Measurements from ENCODE around the gene CFAP157.

Gene CFAP157

DNA sequence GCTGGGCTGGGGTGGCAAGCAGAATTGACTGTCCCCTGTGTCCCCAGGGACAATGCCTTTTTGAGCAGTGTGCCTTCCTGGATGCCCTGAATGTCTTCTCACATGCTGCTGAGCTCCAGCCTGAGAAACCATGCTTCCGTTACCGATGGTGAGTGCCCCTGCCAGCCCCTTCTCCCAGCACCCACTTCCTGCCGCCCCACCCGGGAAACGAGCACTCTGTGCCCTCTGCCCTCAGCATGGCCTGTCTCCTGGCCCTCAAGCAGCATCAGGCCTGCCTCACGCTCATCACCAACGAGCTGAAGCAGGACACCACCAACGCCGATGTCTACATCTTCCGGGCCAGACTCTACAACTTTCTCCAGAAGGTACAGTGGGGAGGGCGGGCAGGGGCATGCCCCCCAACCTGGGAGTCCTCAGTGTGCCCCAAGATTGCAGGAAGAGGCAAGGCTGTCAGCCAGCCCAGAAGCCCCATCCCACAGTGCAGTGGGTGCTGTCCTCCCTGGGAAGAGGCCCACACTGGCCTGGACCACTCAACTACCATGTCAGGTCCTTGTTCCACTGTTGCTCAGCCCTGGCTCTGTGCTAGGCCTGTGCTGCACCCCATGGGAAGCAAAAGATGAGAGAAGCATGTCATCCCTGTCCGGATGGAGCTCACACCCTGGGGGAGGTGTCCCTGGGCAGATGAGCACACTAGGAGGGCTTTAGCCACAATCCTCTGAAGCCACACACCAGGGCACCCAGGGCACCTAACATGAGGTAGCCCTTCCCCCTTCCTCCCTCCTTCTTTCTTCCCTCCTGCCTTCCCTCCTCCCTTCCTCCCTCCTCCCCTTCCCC is 13.5 kb downstream of the CFAP157 start:
- no peaks in the 10 kb centered on the region for H3K79me2 ChIP-seq (ENCODE audit: low read length)
- H3K4me3 ChIP-seq (ENCODE audit: low read length): no peak overlapping the region
- no peak overlapping the region for H3K27ac ChIP-seq (ENCODE audit: low read length)
- no peaks in the 10 kb centered on the region for H3F3A ChIP-seq (ENCODE audit: insufficient read depth, low read length)
- H3K9me2 ChIP-seq (replicated peaks; ENCODE audit: insufficient read depth, low read length): no peaks in the 10 kb centered on the region
- H4K20me1 ChIP-seq (ENCODE audit: insufficient read depth, low read length): no peaks in the 10 kb centered on the region
- H3K36me3 ChIP-seq (replicated peaks; ENCODE audit: insufficient read depth, low read length): no peaks in the 10 kb centered on the region
- no peak overlapping the region for H3K4me2 ChIP-seq (ENCODE audit: low read depth, low read length)
- DNase-seq: no peak
- H3K27me3 ChIP-seq (replicated peaks; ENCODE audit: insufficient read depth, low read length): peaks cover 8% of the 10 kb centered on the region; the same call in 1 of the 2 replicates
- no peaks in the 10 kb centered on the region for H3K9me3 ChIP-seq (replicated peaks; ENCODE audit: insufficient read depth, low read length)
- H3K4me1 ChIP-seq (ENCODE audit: low read length): no peaks in the 10 kb centered on the region
- TF ChIP-seq, protein P1, sequence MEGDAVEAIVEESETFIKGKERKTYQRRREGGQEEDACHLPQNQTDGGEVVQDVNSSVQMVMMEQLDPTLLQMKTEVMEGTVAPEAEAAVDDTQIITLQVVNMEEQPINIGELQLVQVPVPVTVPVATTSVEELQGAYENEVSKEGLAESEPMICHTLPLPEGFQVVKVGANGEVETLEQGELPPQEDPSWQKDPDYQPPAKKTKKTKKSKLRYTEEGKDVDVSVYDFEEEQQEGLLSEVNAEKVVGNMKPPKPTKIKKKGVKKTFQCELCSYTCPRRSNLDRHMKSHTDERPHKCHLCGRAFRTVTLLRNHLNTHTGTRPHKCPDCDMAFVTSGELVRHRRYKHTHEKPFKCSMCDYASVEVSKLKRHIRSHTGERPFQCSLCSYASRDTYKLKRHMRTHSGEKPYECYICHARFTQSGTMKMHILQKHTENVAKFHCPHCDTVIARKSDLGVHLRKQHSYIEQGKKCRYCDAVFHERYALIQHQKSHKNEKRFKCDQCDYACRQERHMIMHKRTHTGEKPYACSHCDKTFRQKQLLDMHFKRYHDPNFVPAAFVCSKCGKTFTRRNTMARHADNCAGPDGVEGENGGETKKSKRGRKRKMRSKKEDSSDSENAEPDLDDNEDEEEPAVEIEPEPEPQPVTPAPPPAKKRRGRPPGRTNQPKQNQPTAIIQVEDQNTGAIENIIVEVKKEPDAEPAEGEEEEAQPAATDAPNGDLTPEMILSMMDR (IDR thresholded peaks at IDR 0.05; ENCODE audit: low read length): no peak
- TF ChIP-seq EZH2phosphoT487 (IDR thresholded peaks at IDR 0.05; ENCODE audit: low read length): no peak
- TF ChIP-seq EZH2 (optimal IDR thresholded peaks at IDR 0.05; ENCODE audit: low read depth, low read length): no peak
- H3K9ac ChIP-seq (ENCODE audit: low read length): no peak overlapping the region
- no peak overlapping the region for H2AFZ ChIP-seq (ENCODE audit: low read length)

DNA sequence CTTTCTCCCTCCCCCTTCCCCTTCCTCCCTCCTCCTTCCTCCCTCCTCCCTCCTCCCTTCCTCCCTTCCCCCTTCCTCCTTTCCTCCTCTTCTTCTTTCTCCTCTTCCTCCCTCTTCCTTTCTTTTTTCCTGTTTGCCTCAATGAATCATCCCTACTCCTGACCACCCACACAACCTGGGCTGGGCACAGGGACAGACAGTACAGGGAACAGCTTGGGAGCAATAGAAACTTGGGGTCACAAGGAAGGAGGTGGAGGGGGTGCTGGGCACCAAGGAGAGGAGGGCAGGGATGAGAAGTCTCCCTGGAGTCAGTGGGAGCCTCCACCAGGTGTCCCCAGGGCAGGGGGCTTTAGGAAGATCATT is 14.1 kb downstream of the CFAP157 start:
- Histone ChIP-seq H3K4me1 (ENCODE audit: low read length) (no peaks in the 10 kb centered on the region), H3K9me3 (replicated peaks; ENCODE audit: insufficient read depth, low read length) (no peaks in the 10 kb centered on the region), H3K79me2 (ENCODE audit: low read length) (no peaks in the 10 kb centered on the region), H3K4me2 (ENCODE audit: low read depth, low read length) (no peak overlapping the region), H3K36me3 (replicated peaks; ENCODE audit: insufficient read depth, low read length) (no peaks in the 10 kb centered on the region), H3F3A (ENCODE audit: insufficient read depth, low read length) (no peaks in the 10 kb centered on the region), H3K9ac (ENCODE audit: low read length) (no peak overlapping the region), H2AFZ (ENCODE audit: low read length) (no peak overlapping the region), H4K20me1 (ENCODE audit: insufficient read depth, low read length) (no peaks in the 10 kb centered on the region), H3K9me2 (replicated peaks; ENCODE audit: insufficient read depth, low read length) (no peaks in the 10 kb centered on the region), H3K4me3 (ENCODE audit: low read length) (no peak overlapping the region), H3K27ac (ENCODE audit: low read length) (no peak overlapping the region), H3K27me3 (replicated peaks; ENCODE audit: insufficient read depth, low read length) (peaks cover 8% of the 10 kb centered on the region; the same call in 1 of the 2 replicates)
- no peak for TF ChIP-seq EZH2 (optimal IDR thresholded peaks at IDR 0.05; ENCODE audit: low read depth, low read length)
- no peak for TF ChIP-seq EZH2phosphoT487 (IDR thresholded peaks at IDR 0.05; ENCODE audit: low read length)
- TF ChIP-seq, protein P1 (IDR thresholded peaks at IDR 0.05; ENCODE audit: low read length): no peak
- DNase-seq: no peak

DNA sequence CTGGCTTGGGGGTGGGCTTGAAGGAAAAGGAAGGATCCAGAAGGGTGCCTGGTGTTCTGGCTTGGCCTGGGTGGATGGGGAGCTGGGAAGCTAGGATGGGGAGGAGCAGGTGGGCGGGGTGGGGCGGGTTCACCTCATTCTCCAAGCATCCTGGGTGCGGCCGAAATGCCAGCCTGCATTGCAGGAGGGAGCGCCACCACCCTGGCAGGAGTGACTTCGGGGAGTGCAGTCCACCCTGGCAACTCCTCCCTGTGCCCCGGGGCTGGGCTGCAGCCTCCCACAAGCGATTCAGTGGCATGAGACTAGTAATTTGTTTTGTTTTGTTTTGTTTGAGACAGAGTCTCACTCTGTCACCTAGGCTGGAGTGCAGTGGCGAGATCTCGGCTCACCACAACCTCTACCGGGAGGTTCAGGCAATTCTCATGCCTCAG is 14.6 kb downstream of the CFAP157 start:
- H2AFZ ChIP-seq (ENCODE audit: low read length): no peak overlapping the region
- H3K9me3 ChIP-seq (replicated peaks; ENCODE audit: insufficient read depth, low read length): no peaks in the 10 kb centered on the region
- no peak overlapping the region for H3K9ac ChIP-seq (ENCODE audit: low read length)
- H3F3A ChIP-seq (ENCODE audit: insufficient read depth, low read length): no peaks in the 10 kb centered on the region
- H3K4me2 ChIP-seq (ENCODE audit: low read depth, low read length): no peak overlapping the region
- H3K27ac ChIP-seq (ENCODE audit: low read length): no peak overlapping the region
- no peaks in the 10 kb centered on the region for H3K4me1 ChIP-seq (ENCODE audit: low read length)
- DNase-seq: no peak
- H3K79me2 ChIP-seq (ENCODE audit: low read length): no peaks in the 10 kb centered on the region
- H3K36me3 ChIP-seq (replicated peaks; ENCODE audit: insufficient read depth, low read length): no peaks in the 10 kb centered on the region
- no peak overlapping the region for H3K4me3 ChIP-seq (ENCODE audit: low read length)
- no peaks in the 10 kb centered on the region for H4K20me1 ChIP-seq (ENCODE audit: insufficient read depth, low read length)
- TF ChIP-seq EZH2phosphoT487 (IDR thresholded peaks at IDR 0.05; ENCODE audit: low read length) (no peak), EZH2 (optimal IDR thresholded peaks at IDR 0.05; ENCODE audit: low read depth, low read length) (no peak)
- TF ChIP-seq, protein P1 (IDR thresholded peaks at IDR 0.05; ENCODE audit: low read length): no peak
- no peaks in the 10 kb centered on the region for H3K9me2 ChIP-seq (replicated peaks; ENCODE audit: insufficient read depth, low read length)
- peaks cover 8% of the 10 kb centered on the region; the same call in 1 of the 2 replicates for H3K27me3 ChIP-seq (replicated peaks; ENCODE audit: insufficient read depth, low read length)

Measured in MM.1S (cell line).